ENCODE results near the gene SUCLG1. TPM values are rescaled to one million over a fixed set of nuclear protein-coding genes. Genes with fewer than 3 reads are reported as not detected.

The SUCLG1 gene
- total and polyA plus RNA-seq, 3 experiments from 2014 or later: 66.8 to 86.0 (median 72.7) TPM

GRCh38 chr2:84429328-84429727 lies 29.8 kb downstream of the SUCLG1 start:
- Histone ChIP-seq H3K9me3 (ENCODE audit: low read length) (no peaks in the 10 kb centered on the region), H3K4me3 (ENCODE audit: low read length) (no peak overlapping the region), H3K36me3 (ENCODE audit: insufficient read depth, low read length) (peaks cover 16% of the 10 kb centered on the region), H3K27me3 (ENCODE audit: insufficient read depth, low read length, poor library complexity, severe bottlenecking) (no peaks in the 10 kb centered on the region), H3K4me1 (ENCODE audit: insufficient read depth, low read length) (no peaks in the 10 kb centered on the region), H3K27ac (ENCODE audit: low read depth, low read length) (no peak overlapping the region)
- DNase-seq: no peak
- H3K9me3 Mint-ChIP-seq: no peaks in the 10 kb centered on the region
- peaks cover 9 to 80% (median 35%) of the 10 kb centered on the region in 3 donors for H3K36me3 Mint-ChIP-seq
- ChIA-PET POLR2A (no interaction called here), CTCF (no interaction called here)
- peaks cover 8 to 11% (median 11%) of the 10 kb centered on the region in 3 donors for H3K4me1 Mint-ChIP-seq
- peak overlapping the region in 4 of 8 donors; percentile 35 to 67 (median 47) for H3K27ac Mint-ChIP-seq
- H3K27me3 Mint-ChIP-seq: no peaks in the 10 kb centered on the region
- no peak overlapping the region for H3K4me3 Mint-ChIP-seq

DNA sequence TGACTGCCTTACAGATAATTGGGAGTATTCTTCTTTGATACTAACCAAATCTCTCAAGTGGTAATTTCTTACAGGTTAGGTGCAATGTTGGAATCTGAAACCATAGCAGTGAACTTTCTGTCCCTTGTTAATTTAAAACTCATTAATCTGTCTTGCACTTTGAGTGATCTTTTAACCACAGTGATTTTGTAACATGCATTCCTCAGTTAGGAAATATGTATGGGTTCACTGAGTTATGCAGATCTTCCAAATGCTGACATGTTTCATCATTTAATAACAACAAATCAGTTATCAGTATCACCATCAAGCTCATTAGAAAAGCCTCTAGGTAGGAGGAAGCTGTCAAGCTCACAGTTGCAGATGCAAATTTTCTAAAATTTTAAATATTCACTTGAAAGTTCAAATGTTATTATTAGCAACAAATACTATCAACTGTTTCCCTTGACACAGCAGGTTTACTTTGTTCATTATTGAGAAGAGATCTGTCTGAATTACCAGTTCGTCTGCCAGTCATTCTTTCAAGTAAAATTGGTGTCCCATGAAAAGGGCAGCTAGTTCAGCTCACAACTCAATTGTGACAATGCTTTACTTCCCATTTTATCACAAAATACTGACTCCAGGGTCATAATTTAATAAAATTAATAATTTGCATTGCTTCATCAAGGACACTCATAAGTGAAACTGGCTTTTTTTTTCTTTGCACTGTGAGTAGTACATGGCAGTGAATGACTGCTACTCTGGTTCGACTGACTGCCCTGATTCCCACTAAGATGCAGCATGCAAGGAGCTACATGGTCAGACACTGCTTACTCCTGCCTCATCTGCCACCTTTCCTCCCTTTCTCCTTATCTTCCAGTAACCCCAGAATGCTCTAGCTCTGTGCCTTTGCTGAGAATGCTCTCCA lies 31.6 kb downstream of the SUCLG1 start:
- no peak overlapping the region for H3K4me3 ChIP-seq (ENCODE audit: low read length)
- H3K4me1 Mint-ChIP-seq: peaks cover 8 to 11% (median 11%) of the 10 kb centered on the region in 3 donors
- no peak for DNase-seq
- ChIA-PET POLR2A (no interaction called here), CTCF (no interaction called here)
- peak overlapping the region in 7 of 8 donors; percentile 4 to 93 (median 72) for H3K27ac Mint-ChIP-seq
- no peak overlapping the region for H3K27ac ChIP-seq (ENCODE audit: low read depth, low read length)
- H3K36me3 Mint-ChIP-seq: peaks cover 14 to 81% (median 37%) of the 10 kb centered on the region in 3 donors
- no peak overlapping the region for H3K4me3 Mint-ChIP-seq
- H3K27me3 Mint-ChIP-seq: no peaks in the 10 kb centered on the region
- peaks cover 19% of the 10 kb centered on the region for H3K36me3 ChIP-seq (ENCODE audit: insufficient read depth, low read length)
- no peaks in the 10 kb centered on the region for H3K4me1 ChIP-seq (ENCODE audit: insufficient read depth, low read length)
- no peaks in the 10 kb centered on the region for H3K9me3 ChIP-seq (ENCODE audit: low read length)
- no peaks in the 10 kb centered on the region for H3K27me3 ChIP-seq (ENCODE audit: insufficient read depth, low read length, poor library complexity, severe bottlenecking)
- H3K9me3 Mint-ChIP-seq: no peaks in the 10 kb centered on the region

- H3K27ac Mint-ChIP-seq: peak overlapping the region in 1 of 8 donors; percentile 52
- peaks cover 5 to 70% (median 29%) of the 10 kb centered on the region in 3 donors for H3K36me3 Mint-ChIP-seq
- no peaks in the 10 kb centered on the region for H3K27me3 Mint-ChIP-seq
- H3K4me1 Mint-ChIP-seq: peaks cover 8 to 11% (median 11%) of the 10 kb centered on the region in 3 donors
- H3K4me3 Mint-ChIP-seq: no peak overlapping the region
- Histone ChIP-seq H3K36me3 (ENCODE audit: insufficient read depth, low read length) (peaks cover 19% of the 10 kb centered on the region), H3K4me1 (ENCODE audit: insufficient read depth, low read length) (no peaks in the 10 kb centered on the region), H3K27ac (ENCODE audit: low read depth, low read length) (no peak overlapping the region), H3K27me3 (ENCODE audit: insufficient read depth, low read length, poor library complexity, severe bottlenecking) (no peaks in the 10 kb centered on the region), H3K4me3 (ENCODE audit: low read length) (no peak overlapping the region), H3K9me3 (ENCODE audit: low read length) (no peaks in the 10 kb centered on the region)
- ChIA-PET POLR2A (no interaction called here), CTCF (no interaction called here)
- no peaks in the 10 kb centered on the region for H3K9me3 Mint-ChIP-seq
- no peak for DNase-seq
Observed at GRCh38 chr2:84425310-84425709, 33.8 kb downstream of the SUCLG1 start.

GRCh38 chr2:84424152-84424551 lies 34.9 kb downstream of the SUCLG1 start:
- ChIA-PET CTCF (no interaction called here), POLR2A (no interaction called here)
- peaks cover 5 to 59% (median 23%) of the 10 kb centered on the region in 3 donors for H3K36me3 Mint-ChIP-seq
- peaks cover 19% of the 10 kb centered on the region for H3K36me3 ChIP-seq (ENCODE audit: insufficient read depth, low read length)
- H3K27ac ChIP-seq (ENCODE audit: low read depth, low read length): no peak overlapping the region
- H3K9me3 ChIP-seq (ENCODE audit: low read length): no peaks in the 10 kb centered on the region
- no peaks in the 10 kb centered on the region for H3K27me3 ChIP-seq (ENCODE audit: insufficient read depth, low read length, poor library complexity, severe bottlenecking)
- no peaks in the 10 kb centered on the region for H3K27me3 Mint-ChIP-seq
- no peak for DNase-seq
- no peak overlapping the region for H3K4me3 Mint-ChIP-seq
- H3K27ac Mint-ChIP-seq: peak overlapping the region in 2 of 8 donors; percentile 9 to 18
- peaks cover 8 to 11% (median 11%) of the 10 kb centered on the region in 3 donors for H3K4me1 Mint-ChIP-seq
- no peaks in the 10 kb centered on the region for H3K9me3 Mint-ChIP-seq
- H3K4me3 ChIP-seq (ENCODE audit: low read length): no peak overlapping the region
- H3K4me1 ChIP-seq (ENCODE audit: insufficient read depth, low read length): no peaks in the 10 kb centered on the region

DNA sequence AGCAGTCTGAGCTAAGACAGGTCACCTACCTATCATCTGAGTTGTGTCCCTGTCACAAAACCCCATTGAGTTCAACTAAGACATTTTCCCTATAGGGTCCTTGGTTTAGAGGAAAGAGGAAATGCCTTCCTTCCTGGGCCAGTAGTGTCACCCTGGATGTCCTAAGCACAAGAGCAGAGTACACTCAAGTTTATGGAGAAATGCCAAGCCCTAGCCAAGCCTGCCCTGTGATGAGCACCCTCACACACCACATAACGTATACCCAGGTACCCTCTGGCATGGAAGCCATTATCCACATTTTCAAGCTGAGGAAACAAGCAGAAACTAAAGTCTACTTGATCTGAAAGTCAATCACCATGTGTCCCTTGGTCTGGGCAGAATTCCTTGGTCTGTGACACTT lies 37.3 kb downstream of the SUCLG1 start:
- no peak for DNase-seq
- CTCF ChIA-PET: no interaction called here

DNA sequence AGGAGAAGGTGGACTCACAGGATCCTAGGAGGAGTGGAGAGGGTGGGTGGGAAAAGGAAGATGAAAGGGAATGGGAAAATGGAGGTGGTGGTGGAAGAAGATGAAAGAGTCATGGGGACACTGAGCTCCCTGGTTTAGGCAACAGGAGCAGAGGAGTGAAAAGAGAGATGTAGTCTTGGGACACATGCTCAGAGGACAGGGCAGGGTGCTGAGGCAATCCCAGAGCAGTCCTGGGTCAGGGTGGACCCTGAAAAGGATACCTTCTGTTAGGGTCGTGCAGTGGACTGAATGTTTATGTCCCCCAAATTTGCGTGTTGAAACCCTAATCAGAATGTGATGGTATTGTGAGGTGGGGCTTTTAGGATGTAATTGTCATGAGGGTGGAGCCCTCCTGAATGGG lies 37.9 kb downstream of the SUCLG1 start:
- no peak for DNase-seq
- Histone ChIP-seq H3K4me1 (ENCODE audit: insufficient read depth, low read length) (no peaks in the 10 kb centered on the region), H3K9me3 (ENCODE audit: low read length) (no peaks in the 10 kb centered on the region), H3K36me3 (ENCODE audit: insufficient read depth, low read length) (peaks cover 16% of the 10 kb centered on the region), H3K4me3 (ENCODE audit: low read length) (no peak overlapping the region), H3K27ac (ENCODE audit: low read depth, low read length) (no peak overlapping the region), H3K27me3 (ENCODE audit: insufficient read depth, low read length, poor library complexity, severe bottlenecking) (no peaks in the 10 kb centered on the region)
- no peak overlapping the region for H3K4me3 Mint-ChIP-seq
- ChIA-PET CTCF (no interaction called here), POLR2A (no interaction called here)
- H3K27me3 Mint-ChIP-seq: no peaks in the 10 kb centered on the region
- H3K36me3 Mint-ChIP-seq: peaks cover 5 to 41% (median 17%) of the 10 kb centered on the region in 3 donors
- H3K27ac Mint-ChIP-seq: no peak overlapping the region
- no peaks in the 10 kb centered on the region for H3K4me1 Mint-ChIP-seq
- no peaks in the 10 kb centered on the region for H3K9me3 Mint-ChIP-seq

More for the DNA sequence above, 37.3 kb downstream of the SUCLG1 start:
- no peak overlapping the region for H3K4me3 ChIP-seq (ENCODE audit: low read length)
- H3K27ac ChIP-seq (ENCODE audit: low read depth, low read length): no peak overlapping the region
- POLR2A ChIA-PET: no interaction called here
- Mint-ChIP-seq H3K4me3 (no peak overlapping the region), H3K4me1 (no peaks in the 10 kb centered on the region), H3K36me3 (peaks cover 5 to 41% (median 17%) of the 10 kb centered on the region in 3 donors), H3K27ac (peak overlapping the region in 1 of 8 donors; percentile 38), H3K27me3 (no peaks in the 10 kb centered on the region), H3K9me3 (no peaks in the 10 kb centered on the region)
- H3K27me3 ChIP-seq (ENCODE audit: insufficient read depth, low read length, poor library complexity, severe bottlenecking): no peaks in the 10 kb centered on the region
- no peaks in the 10 kb centered on the region for H3K9me3 ChIP-seq (ENCODE audit: low read length)
- no peaks in the 10 kb centered on the region for H3K4me1 ChIP-seq (ENCODE audit: insufficient read depth, low read length)
- H3K36me3 ChIP-seq (ENCODE audit: insufficient read depth, low read length): peaks cover 16% of the 10 kb centered on the region

- Mint-ChIP-seq H3K27ac (peak overlapping the region in 1 of 8 donors; percentile 58), H3K4me3 (no peak overlapping the region), H3K9me3 (no peaks in the 10 kb centered on the region), H3K36me3 (peaks cover 0 to 9% (median 2%) of the 10 kb centered on the region in 3 donors), H3K27me3 (peaks cover 0 to 2% of the 10 kb centered on the region in 2 donors), H3K4me1 (no peaks in the 10 kb centered on the region)
- ChIA-PET POLR2A (no interaction called here), CTCF (no interaction called here)
- no peak overlapping the region for H3K4me3 ChIP-seq (ENCODE audit: low read length)
- H3K36me3 ChIP-seq (ENCODE audit: insufficient read depth, low read length): no peaks in the 10 kb centered on the region
- no peaks in the 10 kb centered on the region for H3K27me3 ChIP-seq (ENCODE audit: insufficient read depth, low read length, poor library complexity, severe bottlenecking)
- no peaks in the 10 kb centered on the region for H3K9me3 ChIP-seq (ENCODE audit: low read length)
- H3K4me1 ChIP-seq (ENCODE audit: insufficient read depth, low read length): no peaks in the 10 kb centered on the region
- H3K27ac ChIP-seq (ENCODE audit: low read depth, low read length): no peak overlapping the region
- no peak for DNase-seq
Observed at GRCh38 chr2:84417453-84418145, 41.5 kb downstream of the SUCLG1 start.

DNA sequence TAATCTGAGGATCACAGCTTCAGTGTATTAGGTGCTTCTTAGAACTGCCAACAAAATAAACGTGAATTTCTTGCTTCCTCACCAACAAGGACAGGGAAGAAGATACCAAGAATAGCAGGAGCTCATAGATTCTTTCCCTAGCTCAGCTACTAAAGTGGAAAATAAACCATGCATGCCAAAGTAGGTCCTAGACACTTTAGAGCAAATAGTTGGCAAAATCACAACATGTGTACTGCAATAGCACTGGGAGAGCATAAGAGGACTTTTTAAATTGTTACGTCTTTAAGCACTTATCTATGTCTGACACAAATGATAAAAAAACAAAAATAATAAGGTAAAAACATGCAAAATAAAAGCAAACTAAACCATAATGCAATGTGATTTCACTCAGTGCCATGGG lies 49.5 kb downstream of the SUCLG1 start:
- H3K4me1 ChIP-seq (ENCODE audit: insufficient read depth, low read length): no peaks in the 10 kb centered on the region
- no peak for DNase-seq
- H3K36me3 Mint-ChIP-seq: no peaks in the 10 kb centered on the region
- no peak overlapping the region for H3K27ac Mint-ChIP-seq
- no peaks in the 10 kb centered on the region for H3K9me3 ChIP-seq (ENCODE audit: low read length)
- peaks cover 0 to 4% of the 10 kb centered on the region in 2 donors for H3K27me3 Mint-ChIP-seq
- no peaks in the 10 kb centered on the region for H3K9me3 Mint-ChIP-seq
- no peaks in the 10 kb centered on the region for H3K36me3 ChIP-seq (ENCODE audit: insufficient read depth, low read length)
- H3K4me3 Mint-ChIP-seq: no peak overlapping the region
- no peak overlapping the region for H3K4me3 ChIP-seq (ENCODE audit: low read length)
- no peaks in the 10 kb centered on the region for H3K27me3 ChIP-seq (ENCODE audit: insufficient read depth, low read length, poor library complexity, severe bottlenecking)
- no peak overlapping the region for H3K27ac ChIP-seq (ENCODE audit: low read depth, low read length)
- POLR2A ChIA-PET: no interaction called here
- no peaks in the 10 kb centered on the region for H3K4me1 Mint-ChIP-seq
- CTCF ChIA-PET: no interaction called here

Measured in CD8-positive, alpha-beta memory T cell (primary cell).